SK-N-SH treated with all-trans-retinoic acid at 6 μM for 48 hours (cell line): ENCODE measurements around the gene SCAMP3.

Source experiments
- PPARA ChIP-seq: fragments of 250-450 bp; sonication (Bioruptor Pico); IDR thresholded peaks from 2 replicates; pipeline ENCODE4 v1.5.0; 2020; ENCODE audit warnings: mild to moderate bottlenecking, borderline replicate concordance
- TOX ChIP-seq: fragments of 250-450 bp; sonication (Bioruptor Pico); IDR thresholded peaks from 2 replicates; pipeline ENCODE4 v1.8.0; 2021; ENCODE audit warnings: mild to moderate bottlenecking, moderate library complexity, borderline replicate concordance

- TF ChIP-seq PPARA (CRISPR knock-in tag) (no peak), TOX (CRISPR knock-in tag) (no peak)
Measured at GRCh38 chr1:155285063-155285462, 22.9 kb upstream of the SCAMP3 start.
